Measurements from ENCODE around the gene ERBB2.
"Not testable (repeated sequence)": the region's sequence is repeated elsewhere in the genome, so short reads cannot be mapped to it uniquely, and the experiment has no call there.

The ERBB2 gene

DNA sequence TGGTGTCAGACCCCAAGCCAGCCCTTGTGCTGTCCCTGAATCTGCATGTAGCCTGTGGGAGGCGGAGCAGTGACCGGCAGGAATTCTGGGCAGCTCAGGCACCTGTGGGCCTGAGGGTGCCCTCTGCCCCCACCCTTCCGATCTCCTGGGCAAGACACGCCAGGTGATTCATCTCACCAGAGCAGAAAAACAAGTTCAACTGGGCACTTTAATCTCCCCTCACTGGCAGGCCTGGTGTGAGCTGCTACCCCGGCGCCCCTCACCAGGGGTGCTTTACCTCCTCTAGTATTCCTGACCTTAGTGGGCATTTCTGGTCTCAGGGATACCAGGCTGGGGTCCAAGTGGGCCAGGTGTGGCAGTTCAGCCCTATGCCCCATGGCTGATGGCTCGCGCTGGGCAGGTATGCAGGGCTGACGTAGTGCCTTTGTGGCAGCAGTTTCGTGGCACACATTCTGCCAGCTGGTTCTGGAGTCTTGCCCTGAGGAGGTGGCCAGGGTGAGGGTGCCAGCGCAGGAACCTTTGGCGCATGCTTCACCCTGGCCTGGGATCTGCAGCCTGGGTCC is 6.0 kb downstream of the ERBB2 start:
- no peak for DNase-seq

DNA sequence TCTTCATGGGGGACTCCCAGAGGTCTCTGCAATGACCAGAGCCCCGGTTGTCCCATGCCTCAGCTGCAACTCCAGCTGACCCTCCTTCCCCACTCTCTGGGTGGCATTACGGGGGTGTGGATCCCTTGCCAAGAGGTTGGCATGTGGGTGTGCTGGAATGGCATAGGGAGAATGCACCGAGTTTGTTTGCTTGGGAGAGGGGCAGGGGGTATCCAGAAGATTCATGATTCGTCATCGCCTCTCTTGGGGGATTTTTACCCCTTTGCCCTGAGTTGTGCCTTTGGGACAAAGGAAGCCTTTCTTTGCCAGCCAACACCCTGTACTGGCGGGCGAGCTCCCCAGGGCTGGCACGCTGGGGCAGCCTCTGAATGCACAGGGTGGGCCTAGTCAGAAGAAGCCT is 6.5 kb downstream of the ERBB2 start:
- no peak for DNase-seq

- DNase-seq = peak in 2 of 6 experiments; percentile 26 to 34
These were observed 7.1 kb downstream of the ERBB2 start for GRCh38 chr17:39706921-39707337.

- no peak for DNase-seq
These were observed 9.6 kb downstream of the ERBB2 start for GRCh38 chr17:39709319-39709997.

GRCh38 chr17:39709998-39710964 is 10.4 kb downstream of the ERBB2 start:
- no peak for DNase-seq

DNA sequence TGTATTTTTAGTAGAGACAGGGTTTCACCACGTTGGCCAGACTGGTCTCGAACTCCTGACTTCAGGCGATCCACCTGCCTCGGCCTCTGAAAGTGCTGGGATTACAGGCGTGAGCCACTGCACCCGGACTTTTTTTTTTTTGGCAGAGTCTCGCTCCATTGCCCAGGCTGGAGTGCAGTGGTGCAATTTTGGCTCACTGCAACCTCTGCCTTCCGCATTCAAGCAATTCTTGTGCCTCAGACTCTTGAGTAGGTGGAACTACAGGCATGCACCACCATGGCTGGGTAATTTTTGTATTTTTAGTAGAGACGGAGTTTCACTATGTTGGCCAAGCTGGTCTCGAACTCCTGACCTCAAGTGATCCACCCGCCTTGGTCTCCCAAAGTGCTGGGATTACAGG is 11.2 kb downstream of the ERBB2 start:
- DNase-seq = not testable (repeated sequence)

- no peak for DNase-seq
These were observed 12.0 kb downstream of the ERBB2 start for GRCh38 chr17:39711851-39712250.

- no peak for DNase-seq
These were observed 14.4 kb downstream of the ERBB2 start for GRCh38 chr17:39714234-39714633.

GRCh38 chr17:39715375-39716072 is 15.7 kb downstream of the ERBB2 start:
- no peak for DNase-seq

- no peak for DNase-seq
These were observed 16.4 kb downstream of the ERBB2 start for GRCh38 chr17:39716073-39716818.

GRCh38 chr17:39716879-39717536 is 17.1 kb downstream of the ERBB2 start:
- DNase-seq = no peak

DNA sequence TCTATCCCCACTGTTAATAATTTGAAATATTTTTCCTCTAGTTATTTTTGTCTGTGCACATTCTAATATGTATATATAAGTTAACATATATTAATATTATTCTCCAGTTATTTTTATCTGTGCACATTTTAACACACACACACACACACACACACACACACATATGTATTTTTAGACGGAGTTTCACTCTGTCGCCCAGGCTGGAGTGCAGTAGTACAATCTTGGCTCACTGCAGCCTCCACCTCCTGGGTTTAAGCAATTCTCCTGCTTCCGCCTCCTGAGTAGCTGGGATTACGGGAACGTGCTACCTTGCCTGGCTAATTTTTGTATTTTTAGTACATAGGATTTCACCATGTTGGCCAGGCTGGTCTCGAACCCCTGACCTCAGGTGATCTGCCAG is 17.8 kb downstream of the ERBB2 start:
- no peak for DNase-seq

GRCh38 chr17:39719563-39720355 is 19.9 kb downstream of the ERBB2 start:
- no peak for DNase-seq

- no peak for DNase-seq
These were observed 22.2 kb downstream of the ERBB2 start for GRCh38 chr17:39722104-39722503.

DNA sequence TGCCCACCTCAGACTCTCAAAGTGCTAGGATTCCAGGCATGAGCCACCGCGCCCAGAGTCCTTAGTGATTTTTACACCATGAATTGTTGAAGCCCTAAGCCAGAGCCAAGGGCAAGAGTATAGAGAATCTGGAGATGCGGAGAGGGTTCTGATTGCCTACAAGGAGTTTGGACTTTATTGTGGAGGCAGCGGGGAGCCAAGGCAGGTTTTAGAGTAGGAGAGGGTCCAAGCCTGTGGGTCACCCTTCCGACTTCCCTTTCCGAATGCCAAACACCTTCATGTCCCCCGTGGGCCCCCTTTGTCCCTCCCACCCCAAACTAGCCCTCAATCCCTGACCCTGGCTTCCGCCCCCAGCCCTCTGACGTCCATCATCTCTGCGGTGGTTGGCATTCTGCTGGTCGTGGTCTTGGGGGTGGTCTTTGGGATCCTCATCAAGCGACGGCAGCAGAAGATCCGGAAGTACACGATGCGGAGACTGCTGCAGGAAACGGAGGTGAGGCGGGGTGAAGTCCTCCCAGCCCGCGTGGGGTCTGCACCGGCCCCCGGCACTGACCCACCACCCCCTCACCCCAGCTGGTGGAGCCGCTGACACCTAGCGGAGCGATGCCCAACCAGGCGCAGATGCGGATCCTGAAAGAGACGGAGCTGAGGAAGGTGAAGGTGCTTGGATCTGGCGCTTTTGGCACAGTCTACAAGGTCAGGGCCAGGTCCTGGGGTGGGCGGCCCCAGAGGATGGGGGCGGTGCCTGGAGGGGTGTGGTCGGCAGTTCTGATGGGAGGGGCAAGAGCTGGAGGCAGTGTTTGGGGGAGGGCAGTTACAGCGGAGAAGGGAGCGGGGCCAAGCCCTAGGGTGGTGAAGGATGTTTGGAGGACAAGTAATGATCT is 23.3 kb downstream of the ERBB2 start:
- no peak for DNase-seq

DNA sequence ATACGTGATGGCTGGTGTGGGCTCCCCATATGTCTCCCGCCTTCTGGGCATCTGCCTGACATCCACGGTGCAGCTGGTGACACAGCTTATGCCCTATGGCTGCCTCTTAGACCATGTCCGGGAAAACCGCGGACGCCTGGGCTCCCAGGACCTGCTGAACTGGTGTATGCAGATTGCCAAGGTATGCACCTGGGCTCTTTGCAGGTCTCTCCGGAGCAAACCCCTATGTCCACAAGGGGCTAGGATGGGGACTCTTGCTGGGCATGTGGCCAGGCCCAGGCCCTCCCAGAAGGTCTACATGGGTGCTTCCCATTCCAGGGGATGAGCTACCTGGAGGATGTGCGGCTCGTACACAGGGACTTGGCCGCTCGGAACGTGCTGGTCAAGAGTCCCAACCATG is 24.9 kb downstream of the ERBB2 start:
- no peak for DNase-seq

- not testable (repeated sequence) for DNase-seq
These were observed 26.1 kb downstream of the ERBB2 start for GRCh38 chr17:39725923-39726322.

GRCh38 chr17:39726617-39727016 is 26.8 kb downstream of the ERBB2 start:
- no peak for DNase-seq

DNA sequence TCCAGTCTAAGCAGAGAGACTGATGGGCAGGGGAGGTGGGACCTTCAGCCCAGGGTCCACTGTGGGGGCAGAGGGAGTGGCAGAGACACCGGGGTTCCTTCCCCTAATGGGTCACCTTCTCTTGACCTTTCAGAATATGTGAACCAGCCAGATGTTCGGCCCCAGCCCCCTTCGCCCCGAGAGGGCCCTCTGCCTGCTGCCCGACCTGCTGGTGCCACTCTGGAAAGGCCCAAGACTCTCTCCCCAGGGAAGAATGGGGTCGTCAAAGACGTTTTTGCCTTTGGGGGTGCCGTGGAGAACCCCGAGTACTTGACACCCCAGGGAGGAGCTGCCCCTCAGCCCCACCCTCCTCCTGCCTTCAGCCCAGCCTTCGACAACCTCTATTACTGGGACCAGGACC is 27.7 kb downstream of the ERBB2 start:
- DNase-seq = no peak
